Smooth muscle cell of the brain vasculature (primary cell): ENCODE results near the gene INAFM2.

Experiments used
- DNase-seq: peaks from one replicate; pipeline ENCODE4 v3.0.0-alpha.2; 2012; ENCODE audit warnings: low read depth, low spot score

INAFM2 gene

DNA sequence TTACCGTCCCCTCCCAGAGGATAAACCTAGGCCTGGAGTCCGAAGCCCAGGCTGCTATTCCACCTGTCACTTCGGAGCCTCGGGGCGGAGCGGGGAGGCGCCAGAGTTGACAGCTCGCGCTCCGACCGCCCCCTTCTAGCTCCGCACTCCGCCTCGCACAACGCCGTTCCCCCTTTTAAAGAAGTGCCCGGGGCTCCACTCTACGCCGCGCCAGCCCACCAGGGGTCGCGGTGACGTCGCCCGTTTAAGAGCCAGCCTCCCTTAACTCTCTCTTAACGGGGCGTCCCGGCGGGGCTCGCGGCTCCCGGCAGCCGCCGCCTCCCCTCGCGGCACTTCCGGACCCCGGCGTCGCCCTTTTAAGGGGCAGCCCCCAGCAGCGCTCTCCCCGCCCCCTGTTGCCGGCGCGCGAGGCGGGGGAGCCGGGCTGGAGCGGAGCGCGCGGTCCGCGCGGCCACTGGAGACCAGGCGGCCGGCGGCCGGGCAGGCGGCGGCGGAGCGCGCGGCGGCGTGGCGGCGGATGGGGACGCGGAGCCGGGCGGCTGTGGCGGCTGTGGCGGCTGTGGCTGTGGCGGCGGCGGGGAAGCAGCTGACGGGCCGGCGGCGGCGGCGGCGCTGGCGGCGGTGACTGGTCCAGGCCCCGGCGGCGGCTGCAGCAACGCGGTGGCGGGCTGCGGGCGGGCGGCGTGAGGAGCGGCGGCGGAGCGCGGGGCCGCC is at the start of gene INAFM2:
Gene INAFM2 (plus strand): TSS at position 454 of the 714 bp plus-strand sequence. CDS start 364 bp downstream, outside the sequence.
- peak; percentile 91 for DNase-seq

DNA sequence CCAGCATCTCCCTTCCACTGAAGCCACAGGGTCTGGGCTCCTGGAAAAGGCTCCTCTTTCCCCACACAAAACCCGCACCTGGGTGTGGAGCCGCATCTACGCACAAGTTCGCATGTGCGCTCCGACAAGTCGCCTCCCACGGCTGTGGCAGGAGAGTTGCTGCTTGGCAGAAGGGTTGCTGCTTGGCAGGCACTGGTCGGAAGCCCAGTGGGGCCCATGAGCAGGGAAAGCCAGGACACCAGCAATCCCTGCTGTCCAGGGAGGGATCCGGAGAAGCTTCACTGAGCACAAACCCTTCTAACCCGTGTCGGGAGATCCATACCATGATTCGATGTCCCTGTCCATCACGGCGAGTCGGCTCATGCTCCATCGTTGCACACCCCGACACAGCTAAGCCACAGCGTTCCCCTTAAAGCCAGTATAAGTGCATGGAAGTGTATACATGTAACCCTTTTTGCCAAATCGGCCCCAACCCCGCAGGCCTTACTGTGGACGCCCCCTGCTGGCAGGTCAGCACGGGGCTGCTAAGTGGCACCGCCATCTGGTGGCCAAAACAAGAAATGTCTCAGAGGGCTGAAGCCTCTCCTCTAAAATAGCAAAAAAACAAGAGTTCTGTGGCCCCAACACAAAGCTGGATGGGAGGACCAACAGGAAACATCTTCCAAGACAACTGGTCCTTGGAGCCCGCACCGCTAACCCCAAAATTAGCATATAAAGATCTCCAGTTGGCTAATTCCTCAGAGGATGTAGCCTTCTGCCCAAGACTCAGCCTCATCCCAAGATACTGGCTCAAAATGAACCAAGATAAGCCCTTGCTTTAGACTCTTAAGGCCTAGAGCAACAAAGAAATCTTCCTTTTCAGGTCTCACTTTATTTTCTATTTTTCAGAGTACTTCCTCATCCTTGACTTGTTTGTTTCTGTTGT is 48.9 kb upstream of the INAFM2 start:
- peak; percentile 71 for DNase-seq

GRCh38 chr15:40275523-40275922 is 48.0 kb upstream of the INAFM2 start:
- no peak for DNase-seq

DNA sequence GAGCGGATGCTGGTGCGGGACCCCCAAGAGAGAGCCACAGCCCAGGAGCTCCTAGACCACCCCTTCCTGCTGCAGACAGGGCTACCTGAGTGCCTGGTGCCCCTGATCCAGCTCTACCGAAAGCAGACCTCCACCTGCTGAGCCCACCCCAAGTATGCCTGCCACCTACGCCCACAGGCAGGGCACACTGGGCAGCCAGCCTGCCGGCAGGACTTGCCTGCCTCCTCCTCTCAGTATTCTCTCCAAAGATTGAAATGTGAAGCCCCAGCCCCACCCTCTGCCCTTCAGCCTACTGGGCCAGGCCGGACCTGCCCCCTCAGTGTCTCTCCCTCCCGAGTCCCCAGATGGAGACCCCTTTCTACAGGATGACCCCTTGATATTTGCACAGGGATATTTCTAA is 47.5 kb upstream of the INAFM2 start:
- DNase-seq = no peak

DNA sequence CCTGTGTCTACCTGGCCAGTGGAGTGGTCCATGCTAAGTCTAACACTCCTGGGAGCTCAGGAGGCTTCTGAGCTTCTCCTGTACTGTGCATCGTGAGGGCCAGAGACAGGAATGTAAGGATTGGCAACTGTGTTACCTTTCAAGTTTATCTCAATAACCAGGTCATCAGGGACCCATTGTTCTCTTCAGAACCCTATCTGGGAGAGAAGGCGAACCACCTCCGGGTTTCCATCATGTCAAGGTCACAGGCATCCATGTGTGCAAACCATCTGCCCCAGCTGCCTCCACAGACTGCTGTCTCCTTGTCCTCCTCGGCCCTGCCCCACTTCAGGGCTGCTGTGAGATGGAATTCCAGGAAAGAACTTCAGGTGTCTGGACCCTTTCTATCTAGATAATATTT is 46.6 kb upstream of the INAFM2 start:
- no peak for DNase-seq

DNA sequence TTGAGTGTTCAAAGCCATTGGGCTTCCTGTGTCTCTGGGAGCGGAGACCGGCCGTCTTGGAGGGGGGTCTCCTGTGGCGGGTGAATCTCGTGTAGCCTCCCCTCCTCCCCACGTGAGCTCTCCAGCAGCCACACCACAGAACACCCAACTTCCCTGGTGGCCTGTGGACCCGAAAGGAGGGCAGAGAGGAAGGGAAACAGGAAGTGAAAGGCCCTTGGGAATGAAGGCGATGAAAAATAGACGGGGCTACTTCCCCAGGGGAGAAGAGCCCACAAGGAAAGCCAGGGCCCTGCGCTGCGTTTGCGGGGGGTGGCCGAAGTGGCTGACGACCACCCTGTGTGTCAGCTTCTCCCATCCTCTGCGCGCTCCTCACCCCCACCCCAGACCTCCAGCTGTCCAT is 46.0 kb upstream of the INAFM2 start:
- DNase-seq = no peak

GRCh38 chr15:40278026-40278425 is 45.5 kb upstream of the INAFM2 start:
- no peak for DNase-seq

GRCh38 chr15:40279437-40280141 is 43.9 kb upstream of the INAFM2 start:
- no peak for DNase-seq

DNA sequence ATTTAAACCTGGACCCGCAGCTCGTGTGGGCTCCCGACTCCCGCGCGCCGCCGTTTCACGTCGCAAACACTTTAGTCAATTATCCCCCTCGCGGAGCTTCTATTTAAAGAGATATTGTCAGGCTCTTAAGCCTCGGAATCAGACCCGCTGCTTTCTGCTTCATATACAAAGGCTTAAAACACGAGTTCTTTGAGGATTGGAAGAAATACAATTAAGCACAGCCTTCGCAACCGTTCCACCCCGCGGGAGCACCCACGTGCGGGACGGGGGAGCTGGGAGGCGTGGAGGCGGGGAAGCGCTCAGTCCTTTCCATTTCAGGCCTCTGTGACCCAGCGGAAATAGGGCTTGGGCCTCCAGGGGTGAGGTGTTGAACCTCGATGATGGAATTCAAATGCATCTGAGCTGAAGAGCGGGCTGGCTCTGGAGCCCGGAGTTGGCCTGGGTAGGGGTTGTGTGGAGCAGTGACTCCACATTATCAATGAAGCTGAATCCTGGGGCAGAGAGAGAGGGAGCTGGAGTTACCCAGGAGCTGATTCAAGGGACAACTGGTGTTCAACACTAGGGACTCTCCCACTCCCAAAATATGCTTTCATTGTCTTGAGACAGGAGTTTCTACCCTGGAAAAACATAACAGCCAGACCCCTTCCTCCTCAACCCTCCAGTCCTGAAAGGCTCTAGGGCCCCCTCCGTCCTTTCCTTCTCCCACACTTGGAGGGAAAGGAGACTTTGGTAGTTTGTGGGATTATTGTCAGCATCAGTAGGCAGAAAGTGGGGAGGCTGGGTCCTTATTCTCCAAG is 43.0 kb upstream of the INAFM2 start:
- no peak for DNase-seq

- no peak for DNase-seq
Observed at GRCh38 chr15:40281057-40281800, 42.3 kb upstream of the INAFM2 start.

DNA sequence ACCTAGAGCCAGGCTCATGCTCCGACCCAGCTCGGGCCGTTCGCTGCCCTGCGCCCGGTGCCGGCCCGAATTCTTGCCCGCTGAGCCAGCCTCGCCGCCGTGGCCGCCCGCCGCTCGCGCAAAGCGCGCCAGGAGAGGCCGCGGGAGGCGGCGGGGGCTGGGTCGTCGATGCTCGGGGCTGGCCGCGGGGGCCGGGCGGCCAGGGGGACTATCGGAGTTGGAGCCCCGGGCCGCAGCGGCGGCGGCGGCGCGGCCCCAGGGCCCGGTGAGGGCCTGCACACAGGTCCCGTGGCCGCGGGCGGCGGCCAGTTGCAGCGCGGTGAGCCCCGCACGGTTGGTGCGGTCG is 41.7 kb upstream of the INAFM2 start:
- DNase-seq = no peak

GRCh38 chr15:40282147-40282868 is 41.2 kb upstream of the INAFM2 start:
- DNase-seq = no peak

DNA sequence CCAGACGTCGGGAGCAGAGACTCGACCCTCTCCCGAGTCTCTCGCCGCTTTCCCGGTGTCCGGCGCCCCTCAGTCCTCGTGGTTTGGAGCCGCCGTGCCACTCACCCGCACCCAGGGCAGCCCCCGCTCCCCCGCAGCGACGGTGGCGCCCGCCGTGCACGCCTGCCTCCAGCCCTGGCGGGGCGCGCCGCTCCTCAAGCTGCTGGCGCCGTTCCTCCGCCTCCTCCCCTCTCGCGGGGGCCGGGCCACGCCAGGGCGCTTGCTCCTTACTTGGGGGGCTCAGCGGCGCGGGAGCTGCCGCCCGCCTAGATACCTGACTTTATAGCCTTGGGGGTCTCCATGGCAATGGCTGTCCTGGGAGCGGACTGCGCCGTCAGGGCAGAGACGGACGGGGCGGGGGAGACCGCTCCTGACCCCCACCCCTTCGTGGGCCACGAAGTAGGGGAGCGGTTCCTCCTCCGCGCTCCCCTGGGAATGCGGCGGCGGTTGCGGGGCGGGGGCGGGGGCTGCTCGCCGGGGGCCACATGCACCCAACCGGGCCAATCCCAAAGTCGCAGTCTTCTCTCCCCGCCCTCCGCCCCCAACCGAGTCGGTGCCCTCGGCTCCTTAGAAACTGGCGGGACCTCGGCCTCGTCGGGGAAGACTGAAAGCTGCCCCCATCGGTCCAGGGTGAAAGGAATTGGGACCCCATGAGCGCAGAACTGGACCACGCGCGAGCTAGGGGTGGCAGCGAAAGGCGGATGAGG is 40.5 kb upstream of the INAFM2 start, which contains the start of gene ANKRD63:
Gene ANKRD63 (minus strand): TSS at position 196 of the 746 bp plus-strand sequence. CDS start 478 bp downstream, outside the sequence.
- DNase-seq = no peak

- no peak for DNase-seq
Observed at GRCh38 chr15:40283615-40284300, 39.7 kb upstream of the INAFM2 start.

DNA sequence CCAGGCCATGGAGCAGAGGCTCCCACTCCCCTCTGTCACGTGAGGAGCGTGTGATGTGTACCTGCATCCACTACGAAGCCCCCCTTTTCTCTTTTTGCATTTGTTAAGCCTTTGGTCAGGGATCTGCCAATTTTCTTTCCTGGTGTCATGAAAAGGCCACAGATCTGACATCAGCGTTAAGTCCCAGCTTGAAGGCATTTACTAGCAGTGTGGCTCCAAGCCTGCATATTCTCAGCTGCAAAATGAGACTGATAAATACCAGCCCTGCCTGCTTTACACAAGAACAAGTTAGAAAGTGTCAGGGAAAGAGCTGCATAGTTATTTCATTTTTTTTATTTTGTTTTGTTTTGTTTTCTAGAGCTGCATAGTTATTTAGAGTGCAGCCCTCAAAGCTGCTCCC is 38.3 kb upstream of the INAFM2 start:
- no peak for DNase-seq

DNA sequence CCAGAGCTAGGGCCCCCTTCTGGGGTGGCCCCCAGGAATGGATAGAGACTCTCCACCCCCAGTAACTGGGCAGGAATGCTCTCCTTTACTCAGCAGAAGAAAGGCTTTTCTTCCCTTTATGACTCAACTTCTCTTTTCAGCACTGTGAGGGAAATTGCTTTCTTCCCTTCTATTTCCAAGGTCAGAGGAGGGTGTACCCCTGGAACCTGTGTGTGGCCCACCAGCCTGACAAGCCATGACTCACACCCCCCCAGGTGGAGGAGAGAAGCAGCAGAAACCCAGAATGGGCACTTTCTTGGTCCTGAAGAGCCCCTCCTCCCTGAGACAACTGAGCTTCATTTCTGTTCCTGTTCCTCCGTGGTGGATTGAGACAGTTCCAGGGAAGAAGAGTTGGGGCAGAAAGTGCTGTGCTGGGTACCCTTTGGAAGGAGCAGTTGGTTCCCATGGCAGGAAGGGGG is 37.9 kb upstream of the INAFM2 start:
- no peak for DNase-seq

GRCh38 chr15:40286061-40286532 is 37.4 kb upstream of the INAFM2 start:
- no peak for DNase-seq

DNA sequence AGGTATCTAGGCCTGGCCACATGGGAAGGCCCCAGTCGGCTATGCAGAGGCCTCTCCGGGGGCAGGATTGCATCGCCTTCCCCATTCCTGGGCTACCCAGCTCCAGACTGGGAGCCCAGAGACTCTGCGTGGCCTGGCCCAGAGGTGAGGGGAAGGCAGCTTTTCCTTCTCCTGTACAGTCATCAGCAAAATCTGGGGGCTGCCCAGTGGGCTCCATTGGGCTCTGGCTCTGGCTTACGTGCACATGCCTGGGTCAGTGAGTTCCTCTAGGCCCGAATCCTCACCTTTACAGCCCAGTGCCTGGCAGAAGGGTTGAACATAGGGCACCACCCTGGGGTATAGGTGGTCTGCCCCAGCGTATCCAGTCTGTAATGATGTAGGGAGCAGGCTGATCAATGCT is 36.7 kb upstream of the INAFM2 start:
- no peak for DNase-seq
